ENCODE measurements around the gene FNDC11.

DNA sequence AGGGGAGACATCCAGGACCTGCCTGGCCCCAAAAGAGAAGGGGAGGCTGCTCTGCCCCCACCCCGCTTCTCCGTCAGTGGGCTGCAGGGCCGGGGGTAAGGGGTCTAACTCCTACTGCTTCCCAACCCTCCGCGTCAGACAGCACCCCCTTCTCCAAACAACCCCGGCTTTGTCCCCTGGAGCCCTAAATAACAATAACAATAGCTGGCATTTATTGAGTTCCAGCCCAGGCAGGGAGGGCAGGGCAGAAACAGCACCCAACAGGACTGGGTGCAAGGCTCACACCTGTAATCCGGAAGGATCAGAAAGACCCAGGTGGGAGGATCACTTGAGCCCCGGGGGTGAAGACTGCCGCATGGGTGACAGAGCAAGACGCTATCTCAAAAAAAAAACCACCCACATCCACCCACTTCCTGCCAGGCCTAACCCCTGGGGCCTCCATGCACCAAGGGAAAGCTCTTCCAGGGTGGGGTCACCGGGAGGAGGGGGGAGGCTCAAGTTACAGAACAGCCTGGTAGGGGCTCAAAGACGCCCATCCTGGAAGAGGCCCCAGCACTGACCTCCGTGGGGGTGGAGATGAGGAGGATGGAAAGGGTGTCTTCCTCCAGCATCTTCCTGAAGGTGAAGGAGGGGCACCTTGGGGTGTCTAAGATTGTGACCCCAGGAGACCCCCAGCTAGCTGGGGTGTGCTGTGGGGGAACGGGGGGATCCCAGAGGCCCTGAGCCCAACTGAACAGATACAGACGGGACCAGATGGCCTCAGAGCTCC is 1.3 kb upstream of the FNDC11 start:
- TF ChIP-seq CTCF (IDR thresholded peaks at IDR 0.05; ENCODE audit: insufficient read depth, low read length): no peak
- TF ChIP-seq REST (IDR thresholded peaks at IDR 0.05; ENCODE audit: insufficient replicate concordance, low read depth): no peak
